Inflammatory macrophage treated with lipopolysaccharide for 4 hours (primary cell): ENCODE measurements around the gene FAM171A1.
"Not testable (repeated sequence)": the region's sequence is repeated elsewhere in the genome, so short reads cannot be mapped to it uniquely, and the experiment has no call there.

ENCODE experiments used
- DNase-seq: peaks from one replicate; pipeline ENCODE4 v3.0.0-alpha.2; 2020

FAM171A1 gene

GRCh38 chr10:15279236-15279635 is 91.9 kb downstream of the FAM171A1 start:
- no peak for DNase-seq

- no peak for DNase-seq
These were observed 92.3 kb downstream of the FAM171A1 start for GRCh38 chr10:15278786-15279185.

- not testable (repeated sequence) for DNase-seq
These were observed 95.0 kb downstream of the FAM171A1 start for GRCh38 chr10:15276039-15276438.

GRCh38 chr10:15269838-15270237 is 101.3 kb downstream of the FAM171A1 start:
- DNase-seq, result not testable (repeated sequence)

GRCh38 chr10:15267496-15267895 is 103.6 kb downstream of the FAM171A1 start:
- DNase-seq, result no peak

GRCh38 chr10:15266117-15266516 is 105.0 kb downstream of the FAM171A1 start:
- DNase-seq, result no peak

- no peak for DNase-seq
These were observed 105.5 kb downstream of the FAM171A1 start for GRCh38 chr10:15265558-15265957.

GRCh38 chr10:15265056-15265455 is 106.0 kb downstream of the FAM171A1 start:
- DNase-seq, result no peak

GRCh38 chr10:15263657-15264323 is 107.3 kb downstream of the FAM171A1 start:
- DNase-seq, result no peak

GRCh38 chr10:15262036-15262713 is 108.9 kb downstream of the FAM171A1 start:
- DNase-seq, result no peak

- no peak for DNase-seq
These were observed 112.0 kb downstream of the FAM171A1 start for GRCh38 chr10:15259136-15259535.

- no peak for DNase-seq
These were observed 112.8 kb downstream of the FAM171A1 start for GRCh38 chr10:15258255-15258654.

- DNase-seq, result no peak
These were observed 115.1 kb downstream of the FAM171A1 start for GRCh38 chr10:15255961-15256360.

- DNase-seq, result no peak
These were observed 116.1 kb downstream of the FAM171A1 start for GRCh38 chr10:15254808-15255648.

- no peak for DNase-seq
These were observed 116.9 kb downstream of the FAM171A1 start for GRCh38 chr10:15253951-15254807.

- no peak for DNase-seq
These were observed 118.7 kb downstream of the FAM171A1 start for GRCh38 chr10:15252396-15252795.

- no peak for DNase-seq
These were observed 119.2 kb downstream of the FAM171A1 start for GRCh38 chr10:15251791-15252380.

- peak; percentile 1 for DNase-seq
These were observed 125.6 kb downstream of the FAM171A1 start for GRCh38 chr10:15245530-15245929.

- no peak for DNase-seq
These were observed 126.4 kb downstream of the FAM171A1 start for GRCh38 chr10:15244635-15245197.

- no peak for DNase-seq
These were observed 128.7 kb downstream of the FAM171A1 start for GRCh38 chr10:15242261-15242840.

- DNase-seq, result no peak
These were observed 129.8 kb downstream of the FAM171A1 start for GRCh38 chr10:15241306-15241705.
